ENCODE data around the gene AHNAK2.

- TF ChIP-seq CTCF (IDR thresholded peaks at IDR 0.05) (no peak), TCF7L2 (IDR thresholded peaks at IDR 0.05; ENCODE audit: low read depth, low read length) (no peak), POLR2AphosphoS5 (IDR thresholded peaks at IDR 0.05; ENCODE audit: low read depth, low read length) (no peak), REST (IDR thresholded peaks at IDR 0.05; ENCODE audit: insufficient read depth in 1 of 2, low read depth in 2 of 2, low read length in 1 of 2) (no peak)
These were observed 50.3 kb downstream of the AHNAK2 start for GRCh38 chr14:104927901-104928300.
